T-helper 17 cell (primary cell): ENCODE measurements around the gene ZFYVE21. TPM values are rescaled to one million over a fixed set of nuclear protein-coding genes. Genes with fewer than 3 reads are reported as not detected.

Source experiments
- ATAC-seq: fragments of 150-1000 bp; cut with Tn5 transposase; 2 replicates; pipeline ENCODE4 v1.10.0; 2021; ENCODE audit warnings: mild to moderate bottlenecking, moderate library complexity
- DNase-seq, 3 donors: peaks; one replicate each; pipeline versions ENCODE4 v3.0.0 to v3.0.0-alpha.2; 2020 to 2021
- H3K9me3 ChIP-seq: one replicate; pipeline ENCODE4 v1.7.0; 2013; ENCODE audit warnings: low read length, mild to moderate bottlenecking; ENCODE audit not compliant: control insufficient read depth, poor library complexity, severe bottlenecking
- H3K27ac Mint-ChIP-seq: one replicate; pipeline ENCODE4 v1.8.0; 2022; ENCODE audit warnings: mild to moderate bottlenecking, moderate library complexity, mixed read lengths
- H3K27me3 Mint-ChIP-seq: one replicate; pipeline ENCODE4 v1.8.0; 2022; ENCODE audit warnings: mixed read lengths
- H3K36me3 Mint-ChIP-seq: one replicate; pipeline ENCODE4 v1.8.0; 2022; ENCODE audit warnings: low read depth, mixed read lengths
- H3K4me1 Mint-ChIP-seq: one replicate; pipeline ENCODE4 v1.8.0; 2022; ENCODE audit warnings: mild to moderate bottlenecking, mixed read lengths
- H3K4me3 Mint-ChIP-seq: one replicate; pipeline ENCODE4 v1.8.0; 2022; ENCODE audit warnings: mild to moderate bottlenecking, moderate library complexity, mixed read lengths
- total RNA-seq, 4 donors: library from RNA in 2 of 4; stranded (reverse) in 2 of 4; gene quantifications; one replicate each; pipeline ENCODE4 v1.2.3 and lab custom pipeline; 2022 to 2026

ZFYVE21 gene
- total RNA-seq, 2 donors from 2014 or later = 9.1 to 9.5 TPM

GRCh38 chr14:103713304-103714062 is 2.1 kb upstream of the ZFYVE21 start:
- Mint-ChIP-seq H3K27ac (no peak overlapping the region), H3K27me3 (no peaks in the 10 kb centered on the region), H3K4me1 (peaks cover 27% of the 10 kb centered on the region), H3K36me3 (peaks cover 3% of the 10 kb centered on the region), H3K4me3 (peak overlapping the region; percentile 15)
- ATAC-seq (no peak), DNase-seq (no peak)
- H3K9me3 ChIP-seq = no peaks in the 10 kb centered on the region

- H3K9me3 ChIP-seq = no peaks in the 10 kb centered on the region
- Mint-ChIP-seq H3K4me1 (peaks cover 31% of the 10 kb centered on the region), H3K4me3 (peak overlapping the region; percentile 98), H3K27me3 (no peaks in the 10 kb centered on the region), H3K27ac (no peak overlapping the region), H3K36me3 (peaks cover 3% of the 10 kb centered on the region)
- ATAC-seq (no peak), DNase-seq (no peak)
Observed at GRCh38 chr14:103714063-103714724, 1.4 kb upstream of the ZFYVE21 start.

GRCh38 chr14:103716091-103716801 is 636 bp downstream of the ZFYVE21 start:
- no peak overlapping the region for H3K27ac Mint-ChIP-seq
- peaks cover 38% of the 10 kb centered on the region for H3K4me1 Mint-ChIP-seq
- peaks cover 3% of the 10 kb centered on the region for H3K36me3 Mint-ChIP-seq

GRCh38 chr14:103716899-103717411 is 1.3 kb downstream of the ZFYVE21 start:
- Mint-ChIP-seq H3K27ac (no peak overlapping the region), H3K4me1 (peaks cover 39% of the 10 kb centered on the region), H3K27me3 (no peaks in the 10 kb centered on the region), H3K36me3 (peaks cover 3% of the 10 kb centered on the region), H3K4me3 (peak overlapping the region; percentile 88)
- ATAC-seq (no peak), DNase-seq (no peak)
- no peaks in the 10 kb centered on the region for H3K9me3 ChIP-seq

More at GRCh38 chr14:103716091-103716801, 636 bp downstream of the ZFYVE21 start:
- DNase-seq (peak in 1 of 3 donors; percentile 20), ATAC-seq (no peak)
- no peaks in the 10 kb centered on the region for H3K27me3 Mint-ChIP-seq
- H3K9me3 ChIP-seq = no peaks in the 10 kb centered on the region
- peak overlapping the region; percentile 98 for H3K4me3 Mint-ChIP-seq

- no peaks in the 10 kb centered on the region for H3K9me3 ChIP-seq
- Mint-ChIP-seq H3K4me3 (no peak overlapping the region), H3K27me3 (no peaks in the 10 kb centered on the region), H3K4me1 (peaks cover 34% of the 10 kb centered on the region), H3K36me3 (peaks cover 3% of the 10 kb centered on the region), H3K27ac (no peak overlapping the region)
- ATAC-seq = no peak
- no peak for DNase-seq
Observed at GRCh38 chr14:103718572-103718971, 3.0 kb downstream of the ZFYVE21 start.

GRCh38 chr14:103719751-103720150 is 4.1 kb downstream of the ZFYVE21 start:
- DNase-seq = no peak
- no peaks in the 10 kb centered on the region for H3K9me3 ChIP-seq
- no peak overlapping the region for H3K4me3 Mint-ChIP-seq
- H3K36me3 Mint-ChIP-seq = peaks cover 3% of the 10 kb centered on the region
- H3K4me1 Mint-ChIP-seq = peaks cover 31% of the 10 kb centered on the region
- H3K27ac Mint-ChIP-seq = no peak overlapping the region
- no peaks in the 10 kb centered on the region for H3K27me3 Mint-ChIP-seq
- ATAC-seq = no peak

GRCh38 chr14:103721334-103722120 is 5.9 kb downstream of the ZFYVE21 start:
- ATAC-seq = no peak
- H3K9me3 ChIP-seq = no peaks in the 10 kb centered on the region
- H3K4me1 Mint-ChIP-seq = peaks cover 27% of the 10 kb centered on the region
- no peaks in the 10 kb centered on the region for H3K27me3 Mint-ChIP-seq
- no peak for DNase-seq
- H3K4me3 Mint-ChIP-seq = no peak overlapping the region
- peak overlapping the region; percentile 75 for H3K27ac Mint-ChIP-seq
- H3K36me3 Mint-ChIP-seq = no peaks in the 10 kb centered on the region

- H3K36me3 Mint-ChIP-seq = no peaks in the 10 kb centered on the region
- peaks cover 12% of the 10 kb centered on the region for H3K4me1 Mint-ChIP-seq
- ATAC-seq (no peak), DNase-seq (no peak)
- H3K27ac Mint-ChIP-seq = no peak overlapping the region
- H3K9me3 ChIP-seq = no peaks in the 10 kb centered on the region
- no peak overlapping the region for H3K4me3 Mint-ChIP-seq
- no peaks in the 10 kb centered on the region for H3K27me3 Mint-ChIP-seq
Observed at GRCh38 chr14:103723748-103724081, 8.1 kb downstream of the ZFYVE21 start.

GRCh38 chr14:103724116-103724515 is 8.5 kb downstream of the ZFYVE21 start:
- no peak overlapping the region for H3K27ac Mint-ChIP-seq
- H3K9me3 ChIP-seq = no peaks in the 10 kb centered on the region
- DNase-seq (no peak), ATAC-seq (no peak)
- H3K4me3 Mint-ChIP-seq = no peak overlapping the region
- H3K4me1 Mint-ChIP-seq = peaks cover 11% of the 10 kb centered on the region
- H3K36me3 Mint-ChIP-seq = no peaks in the 10 kb centered on the region
- H3K27me3 Mint-ChIP-seq = no peaks in the 10 kb centered on the region

GRCh38 chr14:103725001-103725682 is 9.5 kb downstream of the ZFYVE21 start:
- DNase-seq (no peak), ATAC-seq (no peak)
- H3K36me3 Mint-ChIP-seq = no peaks in the 10 kb centered on the region
- peak overlapping the region; percentile 27 for H3K27ac Mint-ChIP-seq
- no peaks in the 10 kb centered on the region for H3K9me3 ChIP-seq
- H3K4me1 Mint-ChIP-seq = peaks cover 4% of the 10 kb centered on the region
- no peaks in the 10 kb centered on the region for H3K27me3 Mint-ChIP-seq
- no peak overlapping the region for H3K4me3 Mint-ChIP-seq

- H3K9me3 ChIP-seq = no peaks in the 10 kb centered on the region
- DNase-seq = no peak
- H3K4me1 Mint-ChIP-seq = peaks cover 4% of the 10 kb centered on the region
- H3K27me3 Mint-ChIP-seq = no peaks in the 10 kb centered on the region
- no peak overlapping the region for H3K4me3 Mint-ChIP-seq
- no peak for ATAC-seq
- no peaks in the 10 kb centered on the region for H3K36me3 Mint-ChIP-seq
- no peak overlapping the region for H3K27ac Mint-ChIP-seq
Observed at GRCh38 chr14:103725739-103726395, 10.3 kb downstream of the ZFYVE21 start.

- H3K4me1 Mint-ChIP-seq = peaks cover 2% of the 10 kb centered on the region
Observed at GRCh38 chr14:103726474-103726873, 10.9 kb downstream of the ZFYVE21 start.

More at GRCh38 chr14:103726474-103726873, 10.9 kb downstream of the ZFYVE21 start:
- Mint-ChIP-seq H3K36me3 (no peaks in the 10 kb centered on the region), H3K4me3 (no peak overlapping the region), H3K27me3 (no peaks in the 10 kb centered on the region), H3K27ac (no peak overlapping the region)
- no peak for ATAC-seq
- H3K9me3 ChIP-seq = no peaks in the 10 kb centered on the region
- no peak for DNase-seq
